Breast epithelium (tissue), 3 donors: Measurements from ENCODE around the gene PLA2G2A.

Source experiments
- POLR2AphosphoS5 ChIP-seq, 3 donors: sonication (generic); formaldehyde crosslinking; IDR thresholded peaks; one replicate each; pipeline ENCODE4 v1.6.1; 2017; ENCODE audit warnings: antibody characterized with exemption in 3 of 3
- TF ChIP-seq, protein P1 (sequence below), 3 donors: fragments of 450-650 bp; IDR thresholded peaks; one replicate each; pipeline ENCODE4 v1.5.1; 2016 to 2017; ENCODE audit warnings: antibody characterized with exemption in 3 of 3, mild to moderate bottlenecking in 3 of 3, moderate library complexity in 3 of 3

DNA sequence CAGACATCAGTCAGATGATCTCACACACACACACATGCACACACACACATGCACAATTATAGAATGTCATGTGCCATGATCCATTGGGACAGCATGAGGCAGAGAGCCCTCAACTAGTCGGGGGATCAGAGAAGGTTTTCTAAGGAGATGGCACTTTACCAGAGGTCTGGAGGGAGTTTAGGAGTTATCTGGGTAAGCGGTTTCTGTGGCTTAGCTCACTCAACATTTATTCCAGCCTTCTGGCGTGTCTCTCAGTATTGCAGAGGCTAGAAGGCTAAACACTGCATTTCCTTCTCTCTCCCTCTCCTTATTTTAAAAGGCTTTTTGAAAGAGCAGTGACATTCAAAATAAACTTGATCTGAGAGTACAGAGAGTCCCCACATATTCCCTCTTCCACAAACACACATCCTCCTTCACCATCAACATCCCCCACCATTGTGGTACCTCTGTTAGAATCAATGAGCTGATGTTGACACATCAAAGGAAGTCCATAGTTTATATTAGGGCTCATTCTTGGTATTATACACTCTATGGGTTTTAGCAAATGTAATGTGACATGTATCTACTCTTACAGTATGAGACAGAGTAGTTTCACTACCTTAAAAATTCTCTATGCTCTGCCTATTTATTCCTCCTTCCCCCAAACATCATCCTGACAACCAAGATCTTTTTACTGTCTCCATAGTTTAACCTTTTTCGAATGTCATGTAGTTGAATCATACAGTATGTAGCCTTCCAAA, 9.0 kb upstream of the PLA2G2A start:
- TF ChIP-seq, protein P1, sequence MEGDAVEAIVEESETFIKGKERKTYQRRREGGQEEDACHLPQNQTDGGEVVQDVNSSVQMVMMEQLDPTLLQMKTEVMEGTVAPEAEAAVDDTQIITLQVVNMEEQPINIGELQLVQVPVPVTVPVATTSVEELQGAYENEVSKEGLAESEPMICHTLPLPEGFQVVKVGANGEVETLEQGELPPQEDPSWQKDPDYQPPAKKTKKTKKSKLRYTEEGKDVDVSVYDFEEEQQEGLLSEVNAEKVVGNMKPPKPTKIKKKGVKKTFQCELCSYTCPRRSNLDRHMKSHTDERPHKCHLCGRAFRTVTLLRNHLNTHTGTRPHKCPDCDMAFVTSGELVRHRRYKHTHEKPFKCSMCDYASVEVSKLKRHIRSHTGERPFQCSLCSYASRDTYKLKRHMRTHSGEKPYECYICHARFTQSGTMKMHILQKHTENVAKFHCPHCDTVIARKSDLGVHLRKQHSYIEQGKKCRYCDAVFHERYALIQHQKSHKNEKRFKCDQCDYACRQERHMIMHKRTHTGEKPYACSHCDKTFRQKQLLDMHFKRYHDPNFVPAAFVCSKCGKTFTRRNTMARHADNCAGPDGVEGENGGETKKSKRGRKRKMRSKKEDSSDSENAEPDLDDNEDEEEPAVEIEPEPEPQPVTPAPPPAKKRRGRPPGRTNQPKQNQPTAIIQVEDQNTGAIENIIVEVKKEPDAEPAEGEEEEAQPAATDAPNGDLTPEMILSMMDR (IDR thresholded peaks at IDR 0.05) = no peak
- TF ChIP-seq POLR2AphosphoS5 (IDR thresholded peaks at IDR 0.05) = no peak
